DOHH2 (cell line): Measurements from ENCODE around the gene PODXL2.

ENCODE experiments used
- CTCF ChIP-seq: fragments of 200-600 bp; sonication (generic); IDR thresholded peaks from one replicate; pipeline ENCODE4 v1.5.1; 2014; ENCODE audit warnings: antibody characterized with exemption, mild to moderate bottlenecking, low read depth, low read length; ENCODE audit not compliant: poor library complexity, severe bottlenecking
- EZH2phosphoT487 ChIP-seq: fragments of 200-600 bp; sonication (generic); IDR thresholded peaks from 2 replicates; pipeline ENCODE4 v1.6.1; 2017; ENCODE audit warnings: borderline replicate concordance, mild to moderate bottlenecking, antibody characterized with exemption, low read length, moderate library complexity, mixed read lengths

- TF ChIP-seq CTCF (no peak), EZH2phosphoT487 (no peak)
These were observed 77.9 kb downstream of the PODXL2 start for GRCh38 chr3:127706785-127707351.
